NCI-H1092 (cell line): ENCODE data around the gene STK4.
A peak's percentile ranks its signal among the peaks of the same experiment; 100 is the strongest.

Experiments
- DNase-seq: peaks from one replicate; lab custom pipeline; 2025; lab: John Stamatoyannopoulos, UW

Gene STK4

DNA sequence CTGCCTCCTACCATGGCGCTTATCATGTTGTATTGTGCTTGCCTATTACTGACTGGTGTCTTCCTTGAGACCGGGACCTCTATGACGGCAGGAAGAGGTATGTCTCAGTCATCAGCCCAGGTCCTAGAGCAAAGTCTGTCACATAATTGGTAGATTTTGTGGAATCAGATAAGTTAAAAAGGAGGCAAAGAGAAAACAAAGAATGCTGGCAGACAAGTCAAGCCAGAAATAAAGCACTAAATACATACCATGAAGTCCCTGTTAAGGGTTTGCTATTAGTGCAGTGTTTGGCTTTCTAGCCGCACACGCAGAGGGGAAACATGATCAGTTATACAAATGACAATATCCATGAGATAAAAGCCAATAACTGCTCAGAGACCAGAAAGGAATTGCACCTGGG is 12.1 kb upstream of the STK4 start:
- no peak for DNase-seq

DNA sequence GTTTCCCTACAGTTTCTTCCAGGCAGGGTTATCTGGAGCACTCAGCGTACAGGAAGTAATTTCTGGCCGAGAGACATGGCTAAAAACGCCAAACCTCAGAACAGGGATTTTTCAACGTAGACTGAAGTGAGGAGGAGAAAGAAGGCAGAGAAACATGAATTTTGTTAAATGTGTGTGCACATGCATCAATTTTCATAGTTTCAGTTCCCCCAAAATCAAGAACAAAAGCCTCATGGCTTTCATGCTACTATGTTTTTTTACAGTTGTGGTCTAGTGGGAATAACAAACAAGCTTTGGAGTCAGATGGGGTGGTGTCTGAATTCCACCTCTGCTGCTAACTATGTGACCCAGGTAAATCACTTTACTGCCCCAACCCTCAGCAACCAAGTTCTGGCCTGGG is 11.0 kb upstream of the STK4 start:
- DNase-seq, result no peak

- DNase-seq, result no peak
These were observed 9.9 kb upstream of the STK4 start for GRCh38 chr20:44956410-44956809.

DNA sequence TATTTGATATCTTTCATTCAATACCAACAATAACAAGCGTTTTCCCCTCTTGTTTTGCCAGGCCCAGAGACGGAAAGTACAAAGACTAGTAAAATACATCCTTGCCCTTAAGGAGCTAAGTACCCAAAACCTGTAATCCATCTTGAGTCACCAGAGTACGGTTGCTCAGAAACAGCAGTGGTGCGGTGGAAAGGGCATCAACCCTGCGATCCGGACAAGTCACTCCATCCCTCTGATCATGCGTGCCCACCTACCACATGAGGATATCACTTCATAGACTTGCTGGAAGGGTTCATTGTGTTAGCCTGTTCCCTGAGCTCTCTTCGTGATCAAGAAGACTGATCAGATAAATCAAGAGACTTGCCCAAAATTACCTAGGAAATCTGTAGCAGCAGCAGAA is 8.0 kb upstream of the STK4 start:
- no peak for DNase-seq

- DNase-seq, result no peak
These were observed 7.2 kb upstream of the STK4 start for GRCh38 chr20:44959082-44959637.

DNA sequence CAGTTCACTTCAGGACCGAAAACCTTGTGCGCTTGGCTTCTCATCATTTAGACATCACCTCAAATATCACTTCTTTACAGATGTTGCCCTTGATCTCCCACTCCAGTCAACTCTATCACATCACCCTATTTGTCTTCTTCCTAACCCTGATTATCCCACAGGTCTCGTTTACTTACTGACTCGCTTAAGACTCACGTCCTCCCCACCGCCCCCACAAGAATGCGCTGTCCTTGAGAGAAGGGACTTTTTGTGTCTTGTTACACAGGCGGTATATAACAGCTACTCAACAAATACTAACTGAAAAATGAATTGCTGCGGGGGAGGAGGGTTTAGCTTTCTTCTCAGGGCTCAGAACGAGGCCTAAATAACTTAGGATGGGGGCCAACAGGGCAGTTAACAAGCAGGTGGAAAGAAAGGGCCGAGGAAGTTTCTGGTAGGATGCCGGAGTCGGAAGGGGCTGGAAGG is 6.6 kb upstream of the STK4 start:
- DNase-seq, result no peak

DNA sequence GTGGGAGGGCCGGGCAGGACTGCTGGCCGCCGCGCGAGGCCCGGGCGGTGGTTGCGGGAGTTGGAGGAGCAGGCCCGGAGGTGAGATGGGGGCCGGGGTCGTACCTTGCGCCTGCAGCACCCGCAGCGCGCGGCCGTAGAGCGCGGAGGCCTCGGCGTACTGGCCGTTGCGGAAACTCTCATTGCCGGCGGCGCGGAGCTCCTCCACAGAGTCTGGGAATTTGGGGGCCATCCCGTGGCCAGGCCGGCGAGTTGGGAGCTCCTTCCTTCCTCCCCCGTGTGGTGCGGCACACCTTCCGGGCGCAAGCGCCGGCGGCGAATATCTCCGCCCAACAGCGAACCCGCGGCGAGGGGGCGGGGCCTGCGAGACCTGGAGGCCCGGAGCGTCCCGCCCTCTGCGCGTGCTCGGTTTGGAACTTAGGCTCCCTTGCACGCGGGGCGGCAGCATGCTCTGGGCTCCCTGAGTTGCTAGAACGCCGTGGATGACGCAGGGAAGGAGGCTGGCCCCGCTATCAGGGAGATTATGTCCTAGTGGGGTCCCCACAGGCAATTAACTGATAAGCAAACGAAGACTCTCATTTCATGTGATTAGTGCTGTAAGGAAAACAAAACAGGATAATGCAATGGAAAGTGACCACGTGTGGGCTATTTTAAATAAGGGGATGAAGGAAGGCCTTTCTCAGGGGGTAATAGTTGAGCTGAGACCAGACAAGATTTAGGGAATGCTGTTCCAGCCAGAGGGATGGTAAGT is 6.0 kb upstream of the STK4 start, which contains the start of gene TOMM34:
Gene TOMM34, minus strand, starts transcription at position 295 of the 750 bp plus-strand sequence. Its CDS starts 64 bp downstream, at position 231.
- peak; percentile 89 for DNase-seq

DNA sequence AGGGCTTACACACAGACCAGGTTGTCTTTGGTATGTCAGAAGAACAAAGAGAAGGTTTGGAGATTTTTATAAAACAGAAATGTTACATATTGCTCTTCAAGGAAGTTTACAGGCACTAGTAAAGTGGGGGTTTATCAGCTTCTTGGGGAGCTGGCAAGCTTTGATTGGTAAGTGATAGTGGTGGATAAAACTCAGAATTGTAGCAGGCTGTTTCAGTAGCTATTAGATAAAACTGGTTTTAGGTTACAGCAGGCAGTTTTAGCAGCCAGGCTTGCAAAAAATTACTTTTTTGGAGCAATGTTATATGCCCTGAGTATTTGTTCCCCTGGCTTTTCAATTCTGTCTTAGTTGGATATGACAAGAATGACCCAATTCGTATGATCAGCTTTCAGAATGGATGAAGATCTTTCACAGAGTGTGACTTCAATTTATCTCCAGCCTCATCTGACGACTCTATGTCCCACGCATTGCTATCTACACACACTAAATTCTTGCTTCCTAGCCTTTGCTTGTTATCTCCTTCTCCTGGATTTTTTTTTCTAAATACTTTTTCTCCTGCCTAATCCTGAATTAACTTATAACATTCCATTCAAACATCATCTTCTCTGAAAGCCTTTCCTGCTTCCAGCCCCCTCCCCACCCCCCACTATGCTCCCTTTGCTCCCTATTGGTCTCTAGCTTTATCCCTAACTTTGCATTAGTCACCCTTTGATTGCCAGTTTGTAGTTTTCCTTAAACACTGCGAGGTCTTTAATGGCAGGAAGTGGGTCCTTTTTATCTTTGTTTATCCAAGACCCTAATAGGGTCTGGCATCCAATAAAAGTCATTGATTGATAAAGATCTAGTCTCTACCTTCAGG is 5.1 kb upstream of the STK4 start:
- no peak for DNase-seq

DNA sequence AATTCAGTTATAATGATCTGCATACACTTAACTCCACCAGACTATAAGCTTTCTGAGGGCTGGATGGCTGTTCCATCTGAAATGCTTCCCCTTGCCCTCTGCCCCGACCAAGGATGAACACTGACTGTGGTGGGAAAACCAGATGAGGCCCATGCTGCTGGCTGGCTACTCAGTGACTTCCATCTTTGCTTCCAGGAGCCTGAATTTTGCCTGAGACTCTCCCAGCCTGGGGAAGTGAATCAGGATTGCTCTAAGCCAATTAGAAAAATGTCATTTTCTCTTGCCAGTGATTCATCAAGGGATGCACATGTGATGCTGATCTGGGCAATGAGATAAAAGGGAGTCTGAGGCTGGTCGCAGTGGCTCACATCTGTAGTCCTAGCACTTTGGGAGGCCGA is 4.4 kb upstream of the STK4 start:
- DNase-seq, result no peak

DNA sequence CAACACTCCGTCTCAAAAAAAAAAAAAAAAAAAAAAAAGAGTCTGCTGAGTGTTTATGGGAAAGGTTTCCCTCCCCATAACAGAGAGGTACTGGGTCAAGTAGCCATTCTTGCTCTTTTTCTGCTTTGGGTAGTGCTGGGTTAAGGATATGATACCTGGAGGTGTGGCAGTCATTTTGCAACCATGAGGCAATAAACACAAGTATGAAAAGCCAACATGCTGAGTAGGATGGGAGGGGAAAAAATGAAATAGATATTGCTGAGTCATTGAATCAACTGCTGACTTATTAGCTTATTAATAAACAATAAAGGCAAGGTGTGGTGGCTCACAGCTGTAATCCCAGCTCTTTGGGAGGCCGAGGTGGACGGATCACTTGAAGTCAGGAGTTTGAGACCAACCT is 3.8 kb upstream of the STK4 start:
- DNase-seq, result no peak

DNA sequence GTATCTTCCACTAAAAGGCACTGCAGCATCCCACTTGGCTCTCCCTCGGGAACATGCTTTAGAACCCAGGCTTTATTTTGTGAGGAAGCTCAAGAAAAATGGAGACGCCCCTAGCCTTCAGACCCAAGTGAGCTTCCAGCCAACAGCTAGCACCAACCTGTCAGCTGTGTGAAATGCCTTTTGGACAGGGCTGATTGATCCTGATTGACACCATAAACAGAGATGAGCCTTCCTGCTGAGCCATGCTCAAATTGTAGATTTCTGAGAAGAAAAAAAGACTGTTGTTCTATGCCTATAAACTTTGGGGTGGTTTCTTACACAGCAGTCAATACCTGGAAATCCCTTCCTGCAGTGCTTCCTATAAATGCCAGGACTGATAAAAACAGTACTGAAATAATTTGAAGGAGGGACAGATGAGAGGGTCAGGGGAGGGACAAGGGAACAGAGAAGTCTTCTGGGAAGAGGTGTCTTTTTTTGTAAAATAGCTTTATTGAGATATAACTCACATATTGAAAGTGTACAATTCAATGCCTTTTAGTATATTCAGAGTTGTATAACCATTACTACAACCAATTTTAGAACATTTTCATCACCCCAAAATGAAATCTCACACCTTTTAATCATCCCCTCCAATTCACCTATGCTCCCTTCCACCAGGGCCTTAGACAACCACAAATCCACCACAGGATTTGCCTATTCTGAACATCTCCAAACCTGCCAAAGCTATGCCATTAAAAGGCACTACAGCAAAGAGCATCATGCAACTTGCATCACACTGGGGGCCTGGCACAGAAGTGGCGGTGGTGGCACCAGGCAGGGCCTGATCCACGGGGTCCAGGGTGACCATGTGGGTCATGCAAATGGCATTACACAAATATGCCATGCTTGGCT is 2.7 kb upstream of the STK4 start:
- no peak for DNase-seq

- no peak for DNase-seq
These were observed 672 bp upstream of the STK4 start for GRCh38 chr20:44965651-44966029.

GRCh38 chr20:44967207-44967807 is 995 bp downstream of the STK4 start:
- DNase-seq, result no peak

- DNase-seq, result no peak
These were observed 3.1 kb downstream of the STK4 start for GRCh38 chr20:44969300-44969894.

DNA sequence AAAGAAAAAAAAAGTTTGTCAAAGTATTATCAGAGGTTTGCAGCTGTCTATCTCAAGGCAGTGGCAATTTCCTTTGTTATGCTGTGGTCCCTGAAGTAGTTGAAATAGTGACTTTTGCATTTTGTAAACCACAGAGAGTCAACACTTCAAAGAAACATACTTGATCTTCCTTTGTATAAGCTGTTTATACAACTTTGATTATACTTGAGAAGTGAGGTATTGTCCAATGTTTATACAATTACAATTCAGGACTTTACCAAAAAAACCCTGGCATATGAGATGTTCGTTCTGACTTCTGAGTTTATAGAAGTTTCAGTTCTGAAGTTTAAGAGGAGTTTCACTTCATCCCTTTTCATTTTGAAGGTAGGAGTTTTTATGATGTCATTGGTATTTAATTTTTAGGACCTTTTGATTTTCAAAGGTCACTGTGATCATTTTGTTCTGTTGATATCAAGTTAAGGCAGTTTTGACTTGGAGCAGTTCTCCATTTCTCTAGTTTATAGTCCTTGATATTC is 4.0 kb downstream of the STK4 start:
- DNase-seq, result no peak

DNA sequence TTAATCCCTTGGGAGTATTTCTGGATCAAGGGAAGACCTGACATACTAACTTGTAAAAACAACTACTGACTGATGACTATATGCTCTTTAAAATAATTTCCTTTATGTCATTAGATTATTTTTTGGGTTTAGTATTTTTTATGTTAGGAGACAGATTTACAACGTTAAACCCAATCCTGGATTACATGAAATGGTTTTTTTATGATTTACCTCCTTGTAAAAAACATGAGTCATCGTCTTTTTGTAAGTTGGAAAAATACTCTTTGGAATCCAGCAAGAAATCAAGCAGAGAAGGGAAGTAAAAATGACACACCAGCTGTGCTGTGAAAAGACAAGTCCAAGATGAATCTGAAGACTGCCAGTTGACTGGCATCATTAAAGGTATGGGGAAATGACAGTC is 6.7 kb downstream of the STK4 start:
- DNase-seq, result no peak

GRCh38 chr20:44976698-44977097 is 10.4 kb downstream of the STK4 start:
- no peak for DNase-seq

- no peak for DNase-seq
These were observed 12.8 kb downstream of the STK4 start for GRCh38 chr20:44979090-44979621.

DNA sequence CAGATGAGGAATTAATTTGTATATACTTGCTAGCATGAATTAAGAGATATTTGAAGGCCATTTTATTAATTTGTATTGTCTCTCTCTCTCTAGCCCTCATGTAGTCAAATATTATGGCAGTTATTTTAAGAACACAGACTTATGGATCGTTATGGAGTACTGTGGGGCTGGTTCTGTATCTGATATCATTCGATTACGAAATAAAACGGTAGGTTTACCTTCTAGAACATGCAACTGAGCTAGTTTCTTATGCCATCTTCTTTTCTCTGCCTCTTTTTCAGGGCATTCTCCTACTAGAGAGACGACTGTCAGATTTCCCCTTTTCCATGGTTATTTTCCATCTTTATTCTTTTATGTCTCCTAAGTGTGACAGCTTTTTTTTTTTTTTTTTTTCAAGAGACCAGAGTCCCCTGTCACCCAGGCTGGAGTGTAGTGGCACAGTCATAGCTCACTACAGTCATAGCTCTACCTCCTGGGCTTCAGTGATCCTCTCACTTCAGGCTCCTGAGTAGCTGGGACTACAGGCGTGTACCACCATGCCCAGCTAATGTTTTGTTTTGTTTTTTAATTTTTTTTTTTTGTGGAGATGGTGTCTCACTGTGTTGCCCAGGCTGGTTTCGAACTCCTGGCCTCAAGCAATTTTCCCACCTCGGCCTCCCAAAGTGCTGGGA is 15.6 kb downstream of the STK4 start:
- no peak for DNase-seq

DNA sequence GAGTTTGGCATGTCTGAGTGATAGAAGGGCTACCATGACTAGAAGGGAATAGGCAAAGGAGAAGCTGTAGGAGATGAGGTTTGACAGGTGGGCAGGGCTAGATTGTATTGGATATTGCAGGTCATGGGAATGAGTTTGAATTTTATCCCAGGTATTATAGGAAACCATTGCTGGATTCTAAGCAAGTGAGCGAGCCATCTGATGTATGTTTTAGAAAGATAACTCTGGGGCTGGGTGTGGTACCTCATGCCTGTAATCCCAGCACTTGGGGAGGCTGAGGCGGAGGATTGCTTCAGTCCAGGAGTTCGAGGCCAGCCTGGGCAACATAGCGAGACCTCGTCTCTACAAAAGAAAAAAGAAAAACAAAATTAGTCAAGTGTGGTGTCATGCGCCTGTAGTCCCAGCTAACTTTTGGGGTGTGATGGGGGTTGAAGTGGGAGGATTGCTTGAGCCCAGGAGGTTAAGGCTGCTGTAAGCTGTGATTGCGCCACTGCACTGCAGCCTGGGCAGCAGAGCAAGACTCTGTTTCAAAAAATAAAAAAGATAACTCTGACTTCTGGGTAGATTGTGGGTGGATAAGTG is 16.9 kb downstream of the STK4 start:
- no peak for DNase-seq
